ENCODE data around the gene INO80C. TPM values are rescaled to one million over a fixed set of nuclear protein-coding genes. Genes with fewer than 3 reads are reported as not detected.

Gene INO80C
- total RNA-seq, 4 donors from 2014 or later, result 9.5 to 20.6 (median 17.1) TPM

- no peaks in the 10 kb centered on the region for H3K27me3 ChIP-seq
- H3K27ac ChIP-seq, result no peak overlapping the region
- no peak for DNase-seq
- no peaks in the 10 kb centered on the region for H3K4me1 ChIP-seq
- TF ChIP-seq POLR2A (IDR thresholded peaks at IDR 0.05), result no peak
- TF ChIP-seq, protein P1, sequence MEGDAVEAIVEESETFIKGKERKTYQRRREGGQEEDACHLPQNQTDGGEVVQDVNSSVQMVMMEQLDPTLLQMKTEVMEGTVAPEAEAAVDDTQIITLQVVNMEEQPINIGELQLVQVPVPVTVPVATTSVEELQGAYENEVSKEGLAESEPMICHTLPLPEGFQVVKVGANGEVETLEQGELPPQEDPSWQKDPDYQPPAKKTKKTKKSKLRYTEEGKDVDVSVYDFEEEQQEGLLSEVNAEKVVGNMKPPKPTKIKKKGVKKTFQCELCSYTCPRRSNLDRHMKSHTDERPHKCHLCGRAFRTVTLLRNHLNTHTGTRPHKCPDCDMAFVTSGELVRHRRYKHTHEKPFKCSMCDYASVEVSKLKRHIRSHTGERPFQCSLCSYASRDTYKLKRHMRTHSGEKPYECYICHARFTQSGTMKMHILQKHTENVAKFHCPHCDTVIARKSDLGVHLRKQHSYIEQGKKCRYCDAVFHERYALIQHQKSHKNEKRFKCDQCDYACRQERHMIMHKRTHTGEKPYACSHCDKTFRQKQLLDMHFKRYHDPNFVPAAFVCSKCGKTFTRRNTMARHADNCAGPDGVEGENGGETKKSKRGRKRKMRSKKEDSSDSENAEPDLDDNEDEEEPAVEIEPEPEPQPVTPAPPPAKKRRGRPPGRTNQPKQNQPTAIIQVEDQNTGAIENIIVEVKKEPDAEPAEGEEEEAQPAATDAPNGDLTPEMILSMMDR (IDR thresholded peaks at IDR 0.05), result no peak
- H3K9me3 ChIP-seq, result no peaks in the 10 kb centered on the region
- H3K36me3 ChIP-seq, result no peaks in the 10 kb centered on the region
- H3K4me3 ChIP-seq, result no peak overlapping the region
These were observed 53.1 kb downstream of the INO80C start for GRCh38 chr18:35444636-35445035.

DNA sequence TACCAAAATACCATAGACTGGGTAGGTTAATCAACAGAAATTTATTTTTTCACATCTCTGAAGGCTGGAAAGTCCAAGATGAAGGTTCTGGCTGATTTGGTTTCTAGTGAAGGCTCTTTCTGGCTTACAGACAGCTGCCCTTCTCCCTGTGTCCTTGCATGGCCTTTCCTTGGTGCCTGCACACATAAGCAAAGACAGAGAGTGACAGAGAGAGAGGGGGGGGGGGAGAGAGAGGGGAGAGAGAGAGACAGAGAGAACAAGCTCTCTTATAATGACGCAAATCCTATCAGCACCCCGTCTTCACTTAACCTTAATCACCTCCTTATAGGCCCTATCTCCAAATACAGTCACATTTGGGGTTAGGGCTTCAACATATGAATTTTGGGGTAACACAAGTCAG, 53.9 kb downstream of the INO80C start:
- no peak for DNase-seq
- TF ChIP-seq, protein P1 (IDR thresholded peaks at IDR 0.05), result no peak
- Histone ChIP-seq H3K27ac (no peak overlapping the region), H3K36me3 (no peaks in the 10 kb centered on the region), H3K4me1 (no peaks in the 10 kb centered on the region), H3K4me3 (no peak overlapping the region), H3K27me3 (no peaks in the 10 kb centered on the region), H3K9me3 (no peaks in the 10 kb centered on the region)

DNA sequence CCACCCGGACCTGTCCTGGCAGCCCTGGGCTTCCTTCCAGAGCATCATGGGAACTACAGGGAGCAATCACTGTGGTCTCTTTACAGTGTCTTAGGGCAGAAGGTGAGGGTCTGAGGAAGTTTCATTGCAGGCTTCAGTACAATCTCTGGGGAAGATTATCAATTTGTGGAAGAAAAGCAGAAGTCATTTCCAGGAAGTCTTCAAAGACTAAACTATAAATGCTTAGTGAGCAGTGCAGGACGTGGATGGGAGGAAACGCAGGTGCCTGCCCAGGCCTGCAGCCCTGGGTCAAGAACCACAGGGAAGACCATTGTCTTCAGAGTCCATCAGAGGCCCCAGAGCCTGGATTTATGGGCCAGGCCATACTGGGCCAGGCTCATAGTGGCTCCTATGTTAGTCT, 54.3 kb downstream of the INO80C start:
- no peak for DNase-seq
- no peaks in the 10 kb centered on the region for H3K4me1 ChIP-seq
- TF ChIP-seq, protein P1 (IDR thresholded peaks at IDR 0.05), result no peak
- no peak for TF ChIP-seq POLR2A (IDR thresholded peaks at IDR 0.05)
- no peak overlapping the region for H3K27ac ChIP-seq
- H3K9me3 ChIP-seq, result no peaks in the 10 kb centered on the region
- no peak overlapping the region for H3K4me3 ChIP-seq
- H3K27me3 ChIP-seq, result no peaks in the 10 kb centered on the region
- H3K36me3 ChIP-seq, result no peaks in the 10 kb centered on the region

- TF ChIP-seq, protein P1 (IDR thresholded peaks at IDR 0.05), result no peak
- no peak for TF ChIP-seq POLR2A (IDR thresholded peaks at IDR 0.05)
These were observed 55.1 kb downstream of the INO80C start for GRCh38 chr18:35442701-35443100.

DNA sequence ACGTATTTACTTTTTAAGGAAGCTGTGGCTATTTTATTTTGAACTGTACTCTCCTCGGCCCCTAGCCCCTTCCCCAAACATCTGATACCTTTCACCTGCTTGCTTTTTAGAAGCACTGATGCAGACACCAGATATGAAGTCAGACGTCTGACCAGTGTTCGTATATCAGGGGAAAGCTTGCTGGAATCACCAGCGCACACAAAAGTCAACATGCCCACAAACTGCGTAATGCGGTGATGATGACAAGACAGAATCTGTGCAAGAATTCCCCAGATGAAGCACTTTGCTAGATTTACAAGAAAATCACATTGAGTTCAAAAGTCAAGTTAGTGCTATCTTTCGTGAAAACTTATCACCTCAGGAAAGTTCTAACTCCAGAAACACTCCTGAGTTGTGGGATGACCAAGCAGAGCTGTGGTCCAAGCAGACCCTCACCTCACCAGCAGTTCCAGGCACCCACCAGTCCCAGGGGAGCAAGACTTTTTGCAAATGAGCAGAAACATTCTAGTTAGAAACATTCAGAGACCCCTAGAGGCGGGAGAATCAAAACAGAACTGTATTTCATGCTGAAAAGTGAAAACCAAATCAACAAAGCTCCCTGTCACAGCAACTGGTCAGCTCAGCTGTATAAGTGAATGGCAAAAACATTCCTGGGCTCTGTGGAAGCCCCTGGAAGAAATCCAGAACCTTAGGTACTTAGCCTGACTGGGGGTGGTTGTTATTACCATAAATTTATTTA, 55.7 kb downstream of the INO80C start:
- Histone ChIP-seq H3K27me3 (no peaks in the 10 kb centered on the region), H3K4me1 (no peaks in the 10 kb centered on the region), H3K9me3 (no peaks in the 10 kb centered on the region), H3K27ac (no peak overlapping the region), H3K36me3 (no peaks in the 10 kb centered on the region), H3K4me3 (no peak overlapping the region)
- TF ChIP-seq, protein P1 (IDR thresholded peaks at IDR 0.05), result no peak
- TF ChIP-seq POLR2A (IDR thresholded peaks at IDR 0.05), result no peak
- DNase-seq, result no peak

More at GRCh38 chr18:35442701-35443100, 55.1 kb downstream of the INO80C start:
- no peaks in the 10 kb centered on the region for H3K36me3 ChIP-seq
- no peaks in the 10 kb centered on the region for H3K4me1 ChIP-seq
- no peak overlapping the region for H3K4me3 ChIP-seq
- no peak overlapping the region for H3K27ac ChIP-seq
- H3K9me3 ChIP-seq, result no peaks in the 10 kb centered on the region
- no peaks in the 10 kb centered on the region for H3K27me3 ChIP-seq
- DNase-seq, result no peak
